Pons (tissue), 1 donor: ENCODE measurements around the gene SMIM28.

Source experiments
- DNase-seq: peaks from one replicate; pipeline ENCODE4 v3.0.0-alpha.2; 2016; ENCODE audit warnings: low spot score

Gene SMIM28

DNA sequence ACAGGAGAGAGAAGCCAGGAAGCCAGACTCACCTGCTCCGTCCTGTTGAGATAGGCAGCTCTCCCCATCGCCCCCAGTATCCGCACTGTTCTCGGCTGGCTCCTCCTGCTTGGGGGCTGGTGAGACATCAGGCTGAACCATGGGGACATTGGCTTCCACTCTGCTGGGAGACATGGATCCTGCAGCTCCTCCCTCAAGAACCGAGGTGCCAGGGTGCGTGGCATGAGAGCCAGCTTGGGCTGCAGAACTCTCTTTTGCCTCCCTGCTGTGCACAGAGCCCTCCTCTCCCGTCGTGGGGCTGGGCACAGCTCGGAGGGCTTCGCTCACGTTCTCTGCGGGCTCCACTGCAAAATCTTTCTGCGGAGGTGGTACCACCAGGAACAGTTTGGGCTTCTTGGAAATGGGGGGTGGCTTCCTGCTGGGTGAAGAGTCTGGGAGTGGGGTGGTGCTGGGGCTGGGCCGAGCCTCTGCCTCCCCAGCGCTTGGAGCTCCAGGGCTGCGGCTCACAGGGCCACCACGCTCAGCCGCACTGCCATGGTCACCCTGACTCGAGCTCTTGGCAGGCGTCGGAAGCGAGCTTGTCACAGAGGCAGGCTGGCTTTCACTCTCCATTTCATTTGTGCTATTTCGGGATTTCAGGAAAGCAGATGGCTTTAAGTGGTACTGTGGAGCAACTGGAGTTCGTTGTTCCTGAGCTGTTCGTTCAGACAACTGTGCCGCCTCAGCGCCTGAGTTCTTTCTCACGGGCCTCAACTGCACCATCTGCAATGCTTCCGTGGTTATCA, 52.8 kb downstream of the SMIM28 start:
- DNase-seq, result peak; percentile 41

DNA sequence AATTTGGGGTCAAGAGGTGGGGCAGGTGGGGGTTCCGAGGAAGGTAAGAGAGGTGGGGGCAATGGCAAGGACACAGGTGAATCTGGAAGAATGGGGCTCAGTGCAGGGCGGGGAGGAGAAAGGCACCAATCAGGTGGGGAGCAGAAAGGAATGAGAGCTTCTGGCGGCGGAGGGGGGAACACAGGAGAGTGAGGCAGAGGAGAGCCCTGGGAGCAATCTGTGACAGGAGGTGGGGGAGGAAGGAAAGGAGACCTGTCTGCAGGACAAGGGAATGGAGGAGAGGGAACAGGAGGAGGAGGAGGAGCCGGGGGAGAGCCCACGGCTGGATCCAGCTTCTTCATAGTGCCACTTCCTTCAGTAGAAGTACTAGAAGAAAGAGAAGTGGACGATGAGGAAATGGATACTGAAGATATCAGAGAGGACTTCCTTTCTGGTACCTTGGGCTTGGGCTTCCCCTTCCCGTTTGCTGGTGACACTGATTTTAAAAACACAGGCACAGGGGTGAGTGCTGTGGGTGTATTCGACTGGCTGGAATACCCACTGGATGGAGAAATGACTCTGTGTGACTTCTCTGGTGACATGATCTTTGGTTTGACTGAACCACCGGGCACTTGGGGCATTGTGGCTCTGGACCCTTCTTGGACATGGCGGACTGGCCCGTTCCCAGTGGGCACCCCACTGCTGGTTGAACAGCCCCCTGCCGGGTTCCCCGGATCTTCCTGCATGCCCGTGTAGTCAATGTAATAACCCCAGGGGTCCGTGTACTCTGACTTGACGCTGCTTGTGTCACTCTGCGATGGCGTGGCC, 53.8 kb downstream of the SMIM28 start:
- DNase-seq, result peak; percentile 62

GRCh38 chr6:138432063-138432356, 54.3 kb downstream of the SMIM28 start:
- no peak for DNase-seq
